22Rv1 (cell line): ENCODE data around the gene KLHL8.

ENCODE experiments used
- ZFX ChIP-seq: fragments of 450-650 bp; IDR thresholded peaks from 2 replicates; pipeline ENCODE4 v1.6.1; 2017; ENCODE audit warnings: antibody characterized with exemption, borderline replicate concordance
- TF ChIP-seq, protein P1 (sequence below): fragments of 450-650 bp; IDR thresholded peaks from 2 replicates; pipeline ENCODE4 v1.5.1; 2017; ENCODE audit warnings: mild to moderate bottlenecking

DNA sequence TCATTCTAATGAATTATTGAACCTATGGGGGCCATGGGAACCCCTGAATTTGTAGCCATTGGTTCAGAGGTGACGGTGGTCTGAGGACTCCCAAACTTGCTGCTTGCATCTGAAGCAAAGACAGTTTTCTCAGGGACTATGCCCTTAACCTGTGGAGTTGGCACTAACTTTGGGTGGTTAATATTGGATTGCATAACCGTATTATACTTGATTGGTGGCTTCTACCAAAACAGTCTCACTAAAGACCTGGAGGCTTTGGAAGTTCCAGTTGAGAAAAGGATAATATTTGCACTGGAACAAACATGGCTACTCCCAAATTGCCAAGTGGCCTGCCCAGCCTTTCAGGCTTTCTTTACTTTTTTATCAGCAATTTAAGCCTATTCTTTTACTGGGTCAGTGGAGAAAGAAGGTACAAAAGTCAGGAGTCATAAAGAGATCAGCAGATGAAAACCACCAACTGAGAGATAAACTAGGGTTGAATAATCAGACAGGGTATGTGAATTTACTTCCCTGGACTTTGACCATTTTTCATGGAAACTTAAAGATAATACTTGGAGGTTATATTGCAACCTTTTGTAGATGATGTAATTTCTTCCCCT lies 7.9 kb upstream of the KLHL8 start:
- TF ChIP-seq, protein P1, sequence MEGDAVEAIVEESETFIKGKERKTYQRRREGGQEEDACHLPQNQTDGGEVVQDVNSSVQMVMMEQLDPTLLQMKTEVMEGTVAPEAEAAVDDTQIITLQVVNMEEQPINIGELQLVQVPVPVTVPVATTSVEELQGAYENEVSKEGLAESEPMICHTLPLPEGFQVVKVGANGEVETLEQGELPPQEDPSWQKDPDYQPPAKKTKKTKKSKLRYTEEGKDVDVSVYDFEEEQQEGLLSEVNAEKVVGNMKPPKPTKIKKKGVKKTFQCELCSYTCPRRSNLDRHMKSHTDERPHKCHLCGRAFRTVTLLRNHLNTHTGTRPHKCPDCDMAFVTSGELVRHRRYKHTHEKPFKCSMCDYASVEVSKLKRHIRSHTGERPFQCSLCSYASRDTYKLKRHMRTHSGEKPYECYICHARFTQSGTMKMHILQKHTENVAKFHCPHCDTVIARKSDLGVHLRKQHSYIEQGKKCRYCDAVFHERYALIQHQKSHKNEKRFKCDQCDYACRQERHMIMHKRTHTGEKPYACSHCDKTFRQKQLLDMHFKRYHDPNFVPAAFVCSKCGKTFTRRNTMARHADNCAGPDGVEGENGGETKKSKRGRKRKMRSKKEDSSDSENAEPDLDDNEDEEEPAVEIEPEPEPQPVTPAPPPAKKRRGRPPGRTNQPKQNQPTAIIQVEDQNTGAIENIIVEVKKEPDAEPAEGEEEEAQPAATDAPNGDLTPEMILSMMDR, result no peak
- no peak for TF ChIP-seq ZFX
